IMR-90 (cell line): ENCODE results near the gene HMGB2. TPM values are rescaled to one million over a fixed set of nuclear protein-coding genes. Genes with fewer than 3 reads are reported as not detected.

Source experiments
- ATAC-seq: fragments of 200-7000 bp; cut with Tn5 transposase; 2 replicates; pipeline ENCODE4 v1.9.1; 2020; ENCODE audit warnings: low read depth, mild to moderate bottlenecking, moderate library complexity
- BruUV-seq: library from RNA; stranded (reverse); fragments of 400-500 nt; replicated peaks from 2 replicates; lab custom pipeline; 2021; lab: Mats Ljungman, UMichigan
- CTCF ChIA-PET: fragments of 300-600 bp; formaldehyde crosslinking; extraction: SDS; loops from one replicate; lab custom pipeline; 2021; ENCODE audit warnings: antibody characterized with exemption; lab: Yijun Ruan, JAX
- POLR2A ChIA-PET: fragments of 300-600 bp; sonication (Branson Sonifier 250); formaldehyde crosslinking; loops from one replicate; lab custom pipeline; 2022; ENCODE audit warnings: antibody characterized with exemption; ENCODE audit not compliant: unreplicated experiment; lab: Charles Lee
- DNase-seq: peaks from one replicate; pipeline ENCODE4 v3.0.0; 2013
- H2AFZ ChIP-seq: replicated peaks from 2 replicates; pipeline ENCODE3; 2013; ENCODE audit warnings: low read length, mild to moderate bottlenecking; ENCODE audit not compliant: poor library complexity
- H2AK5ac ChIP-seq: 2 replicates; pipeline ENCODE4 v1.6.1; 2013; ENCODE audit warnings: low read depth, low read length, inconsistent platforms
- H2AK9ac ChIP-seq: replicated peaks from 2 replicates; pipeline ENCODE3; 2013; ENCODE audit warnings: mild to moderate bottlenecking, low read depth, low read length, moderate library complexity; ENCODE audit not compliant: poor library complexity
- H2BK120ac ChIP-seq: 2 replicates; pipeline ENCODE4 v1.6.1; 2013; ENCODE audit warnings: low read depth, low read length, inconsistent platforms
- H2BK15ac ChIP-seq: 3 replicates; pipeline ENCODE4 v1.6.1; 2013; ENCODE audit warnings: low read depth, low read length, inconsistent platforms
- H2BK20ac ChIP-seq: 2 replicates; pipeline ENCODE4 v1.6.1; 2013; ENCODE audit warnings: low read depth, mild to moderate bottlenecking, inconsistent platforms, low read length, moderate library complexity
- H2BK5ac ChIP-seq: 2 replicates; pipeline ENCODE4 v1.6.1; 2013; ENCODE audit warnings: mild to moderate bottlenecking, low read depth, low read length, inconsistent platforms; ENCODE audit not compliant: poor library complexity, severe bottlenecking
- H3K14ac ChIP-seq: replicated peaks from 2 replicates; pipeline ENCODE4 v1.6.1; 2013; ENCODE audit warnings: low read depth, low read length, inconsistent platforms
- H3K18ac ChIP-seq: 2 replicates; pipeline ENCODE4 v1.6.1; 2013; ENCODE audit warnings: low read depth, low read length, control low read depth
- H3K23ac ChIP-seq: 2 replicates; pipeline ENCODE4 v1.6.1; 2013; ENCODE audit warnings: low read depth, low read length, inconsistent platforms
- H3K27ac ChIP-seq: 2 replicates; pipeline ENCODE4 v1.5.1; 2013; ENCODE audit warnings: mild to moderate bottlenecking, control low read depth, low read length; ENCODE audit not compliant: insufficient read depth
- H3K27me3 ChIP-seq: 2 replicates; pipeline ENCODE4 v1.6.1; 2013; ENCODE audit warnings: low read length; ENCODE audit not compliant: control insufficient read depth, insufficient read depth
- H3K36me3 ChIP-seq: 2 replicates; pipeline ENCODE4 v1.6.1; 2013; ENCODE audit warnings: low read length, mixed read lengths; ENCODE audit not compliant: control insufficient read depth, insufficient read depth
- H3K4ac ChIP-seq: 2 replicates; pipeline ENCODE4 v1.6.1; 2013; ENCODE audit warnings: low read depth, low read length, inconsistent platforms
- H3K4me1 ChIP-seq: 2 replicates; pipeline ENCODE4 v1.6.1; 2013; ENCODE audit warnings: low read length, mixed read lengths; ENCODE audit not compliant: control insufficient read depth, insufficient read depth
- H3K4me2 ChIP-seq: 2 replicates; pipeline ENCODE4 v1.6.1; 2013; ENCODE audit warnings: low read depth, mild to moderate bottlenecking, control low read depth, low read length, moderate library complexity
- H3K4me3 ChIP-seq: 2 replicates; pipeline ENCODE4 v1.5.1; 2013; ENCODE audit warnings: low read depth, mild to moderate bottlenecking, control low read depth, low read length, moderate library complexity; ENCODE audit not compliant: insufficient read depth
- H3K56ac ChIP-seq: 2 replicates; pipeline ENCODE4 v1.6.1; 2013; ENCODE audit warnings: low read length, inconsistent platforms; ENCODE audit not compliant: insufficient read depth; ENCODE audit errors: extremely low read depth
- H3K79me1 ChIP-seq, 2 experiments: 2 replicates each; pipeline ENCODE4 v1.6.1; 2013; ENCODE audit warnings: low read length in 2 of 2, inconsistent platforms in 1 of 2, low read depth in 1 of 2
- H3K9ac ChIP-seq: 2 replicates; pipeline ENCODE4 v1.6.1; 2013; ENCODE audit warnings: low read depth, low read length, control low read depth
- H3K9me1 ChIP-seq: 2 replicates; pipeline ENCODE4 v1.6.1; 2013; ENCODE audit warnings: low read length, inconsistent platforms; ENCODE audit not compliant: insufficient read depth
- H3K9me3 ChIP-seq: 2 replicates; pipeline ENCODE4 v1.6.1; 2013; ENCODE audit warnings: low read length; ENCODE audit not compliant: control insufficient read depth, insufficient read depth
- H4K20me1 ChIP-seq: 2 replicates; pipeline ENCODE4 v1.6.1; 2013; ENCODE audit warnings: low read length, inconsistent platforms; ENCODE audit not compliant: insufficient read depth
- H4K5ac ChIP-seq: 2 replicates; pipeline ENCODE4 v1.6.1; 2013; ENCODE audit warnings: mild to moderate bottlenecking, low read depth, low read length, control low read depth
- H4K8ac ChIP-seq, 2 experiments: 2 replicates each; pipeline ENCODE4 v1.6.1; 2013; ENCODE audit warnings: low read depth in 2 of 2, low read length in 2 of 2, control low read depth in 1 of 2, inconsistent platforms in 1 of 2
- H4K91ac ChIP-seq: 2 replicates; pipeline ENCODE4 v1.6.1; 2013; ENCODE audit warnings: low read depth, low read length, inconsistent platforms; ENCODE audit not compliant: insufficient read depth
- BHLHE40 ChIP-seq: fragments of 150-350 bp; IDR thresholded peaks from 2 replicates; pipeline ENCODE4 v1.6.1; 2016; ENCODE audit warnings: mild to moderate bottlenecking, low read depth, low read length
- CEBPB ChIP-seq: IDR thresholded peaks from 2 replicates; pipeline ENCODE4 v1.6.1; 2012; ENCODE audit warnings: low read depth, low read length, improper control_type of control experiment
- CHD1 ChIP-seq: IDR thresholded peaks from 2 replicates; pipeline ENCODE4 v1.6.1; 2012; ENCODE audit warnings: low read depth, low read length, improper control_type of control experiment
- ELK1 ChIP-seq: fragments of 150-350 bp; IDR thresholded peaks from 2 replicates; pipeline ENCODE4 v1.6.1; 2016; ENCODE audit warnings: low read depth, mild to moderate bottlenecking, low read length, moderate library complexity, borderline replicate concordance
- FOS ChIP-seq: fragments of 150-350 bp; IDR thresholded peaks from 2 replicates; pipeline ENCODE4 v1.6.1; 2016; ENCODE audit warnings: low read depth, low read length
- MAZ ChIP-seq: IDR thresholded peaks from 2 replicates; pipeline ENCODE4 v1.6.1; 2012; ENCODE audit warnings: low read depth, mild to moderate bottlenecking, low read length, improper control_type of control experiment, moderate library complexity, borderline replicate concordance
- MXI1 ChIP-seq: IDR thresholded peaks from 2 replicates; pipeline ENCODE4 v1.6.1; 2012; ENCODE audit warnings: low read depth, mild to moderate bottlenecking, low read length, moderate library complexity, borderline replicate concordance
- NFE2L2 ChIP-seq: fragments of 150-350 bp; IDR thresholded peaks from 2 replicates; pipeline ENCODE4 v1.6.1; 2016; ENCODE audit warnings: low read depth, mild to moderate bottlenecking, low read length
- RAD21 ChIP-seq: IDR thresholded peaks from 2 replicates; pipeline ENCODE4 v1.6.1; 2012; ENCODE audit warnings: low read length, improper control_type of control experiment
- RCOR1 ChIP-seq: IDR thresholded peaks from 2 replicates; pipeline ENCODE4 v1.6.1; 2012; ENCODE audit warnings: mild to moderate bottlenecking, low read length, improper control_type of control experiment; ENCODE audit not compliant: insufficient replicate concordance
- SMC3 ChIP-seq: fragments of 150-350 bp; IDR thresholded peaks from 2 replicates; pipeline ENCODE4 v1.6.1; 2016; ENCODE audit warnings: low read depth, mild to moderate bottlenecking, antibody characterized with exemption, low read length, moderate library complexity
- USF2 ChIP-seq: fragments of 150-350 bp; IDR thresholded peaks from 2 replicates; pipeline ENCODE4 v1.6.1; 2017; ENCODE audit warnings: mild to moderate bottlenecking, antibody characterized with exemption, low read length, low read depth
- WGBS, 2 experiments: methylation state at CpG; one replicate each; pipeline versions ENCODE4 v1.1.5 to v1.1.7; 2013; ENCODE audit warnings: missing lambda C conversion rate in 2 of 2; ENCODE audit not compliant: insufficient read length in 1 of 2; ENCODE audit errors: extremely low coverage in 2 of 2; 5-methylcytosine and 5-hydroxymethylcytosine counted together
- dilution Hi-C: fragments of 300-500 bp; cut with HindIII; formaldehyde crosslinking; loops from one replicate; pipeline ENCODE4 v1.14.3; 2018; ENCODE audit warnings: low sequenced_read_pairs; ENCODE audit not compliant: unreplicated experiment
- in situ Hi-C: fragments of 300-500 bp; cut with MboI; formaldehyde crosslinking; loops from 3 replicates; pipeline ENCODE4 v1.14.3; 2019; ENCODE audit warnings: low sequenced_read_pairs, inconsistent platforms, mixed read lengths
- intact Hi-C: fragments of 100-400 bp; cut with micrococcal nuclease; formaldehyde crosslinking; loops from 2 replicates; pipeline ENCODE4 v1.10.0; 2022
- polyA plus RNA-seq, 3 experiments: library from polyadenylated mRNA; depleted of rRNA; stranded (reverse); fragments of >200 nt; gene quantifications; 2 replicates each; pipeline ENCODE4 v1.2.3, GENCODE V29; 2012; ENCODE audit warnings: low replicate concordance in 1 of 3
- total RNA-seq: library from RNA; depleted of rRNA; stranded (reverse); fragments of >200 nt; gene quantifications from 2 replicates; pipeline ENCODE4 v1.2.3, GENCODE V29; 2012

Gene HMGB2
- total and polyA plus RNA-seq, 2 of the 4 experiments (the other 2 are of a cell fraction) = 49.3 to 106 TPM

- Histone ChIP-seq H3K4me2 (peak overlapping the region; percentile 27; the same call in 1 of the 2 replicates), H4K20me1 (no peaks in the 10 kb centered on the region), H3K79me1 (no peaks in the 10 kb centered on the region), H2BK120ac (0 out of 2 replicates have a peak overlapping the region, but pooled peaks have one; percentile 11), H2BK15ac (no peak overlapping the region), H2BK20ac (0 out of 2 replicates have a peak overlapping the region, but pooled peaks have one; percentile 21), H3K18ac (no peak overlapping the region), H3K9me3 (no peaks in the 10 kb centered on the region), H3K27me3 (no peaks in the 10 kb centered on the region), H3K4me1 (peaks cover 2% of the 10 kb centered on the region; the same call in 1 of the 2 replicates), H3K14ac (no peak overlapping the region), H2AK5ac (no peak overlapping the region), H3K9me1 (no peaks in the 10 kb centered on the region), H4K5ac (no peak overlapping the region), H3K27ac (no peak overlapping the region), H2AFZ (no peak overlapping the region), H2AK9ac (no peak overlapping the region), H3K23ac (no peak overlapping the region), H3K56ac (no peak overlapping the region), H3K4me3 (no peak overlapping the region), H4K91ac (no peak overlapping the region), H3K9ac (peak overlapping the region; percentile 37; the same call in 1 of the 2 replicates), H4K8ac (no peak overlapping the region), H3K36me3 (no peaks in the 10 kb centered on the region), H2BK5ac (no peak overlapping the region), H3K4ac (no peak overlapping the region)
- intact Hi-C loops = no loop called here
- TF ChIP-seq RAD21 = no peak
- no peak for TF ChIP-seq NFE2L2
- no peak for TF ChIP-seq ELK1
- TF ChIP-seq MXI1 = no peak
- no peak for TF ChIP-seq USF2
- no peak for TF ChIP-seq MAZ
- TF ChIP-seq RCOR1 = no peak
- TF ChIP-seq BHLHE40 = no peak
- TF ChIP-seq SMC3 = no peak
- TF ChIP-seq CHD1 = no peak
- no peak for TF ChIP-seq CEBPB
- no peak for TF ChIP-seq FOS
- no peak for DNase-seq
- in situ Hi-C loops = no loop called here
- WGBS, 2 experiments = no CpG with 5 or more reads among the region's 2 CpGs
- CTCF ChIA-PET = interaction anchor here (2.2 kb wide), 1 partner anchor 28 kb away, joined by 5 read pairs; no protein-coding TSS in a partner anchor
- no TSS peak for BruUV-seq
- peak; percentile 14 for ATAC-seq
- dilution Hi-C loops = no loop called here
- POLR2A ChIA-PET = interaction anchor here (0.7 to 1.6 kb wide), 2 partner anchors 11 to 19 kb away, joined by 4 read pairs; partner anchors contain the start of gene HMGB2
These were observed 11.5 kb upstream of the HMGB2 start for GRCh38 chr4:173345648-173346047.
